ENCODE data around the gene CDK9.

Gene CDK9

DNA sequence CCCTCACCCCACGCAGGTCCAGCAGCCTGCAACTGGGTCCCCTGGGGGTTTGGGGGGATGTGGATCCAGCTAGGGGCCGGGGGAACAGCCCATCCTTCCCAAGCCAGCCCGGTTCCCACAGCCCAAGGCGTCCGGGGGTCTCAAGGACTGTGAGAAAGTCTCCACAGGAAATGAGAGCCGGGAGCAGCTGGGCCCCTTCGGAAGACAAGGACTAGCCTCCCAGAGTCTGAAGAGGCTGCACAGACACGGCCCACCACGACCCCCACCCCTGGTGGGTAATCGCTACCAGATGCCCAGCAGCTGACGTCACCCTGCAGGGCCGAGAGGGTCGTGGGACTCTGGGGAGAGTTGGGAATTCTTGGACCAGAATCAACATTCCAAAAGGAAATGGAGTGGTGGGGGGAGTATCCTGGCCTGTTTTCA, 17.9 kb upstream of the CDK9 start:
- TF ChIP-seq, protein P1, sequence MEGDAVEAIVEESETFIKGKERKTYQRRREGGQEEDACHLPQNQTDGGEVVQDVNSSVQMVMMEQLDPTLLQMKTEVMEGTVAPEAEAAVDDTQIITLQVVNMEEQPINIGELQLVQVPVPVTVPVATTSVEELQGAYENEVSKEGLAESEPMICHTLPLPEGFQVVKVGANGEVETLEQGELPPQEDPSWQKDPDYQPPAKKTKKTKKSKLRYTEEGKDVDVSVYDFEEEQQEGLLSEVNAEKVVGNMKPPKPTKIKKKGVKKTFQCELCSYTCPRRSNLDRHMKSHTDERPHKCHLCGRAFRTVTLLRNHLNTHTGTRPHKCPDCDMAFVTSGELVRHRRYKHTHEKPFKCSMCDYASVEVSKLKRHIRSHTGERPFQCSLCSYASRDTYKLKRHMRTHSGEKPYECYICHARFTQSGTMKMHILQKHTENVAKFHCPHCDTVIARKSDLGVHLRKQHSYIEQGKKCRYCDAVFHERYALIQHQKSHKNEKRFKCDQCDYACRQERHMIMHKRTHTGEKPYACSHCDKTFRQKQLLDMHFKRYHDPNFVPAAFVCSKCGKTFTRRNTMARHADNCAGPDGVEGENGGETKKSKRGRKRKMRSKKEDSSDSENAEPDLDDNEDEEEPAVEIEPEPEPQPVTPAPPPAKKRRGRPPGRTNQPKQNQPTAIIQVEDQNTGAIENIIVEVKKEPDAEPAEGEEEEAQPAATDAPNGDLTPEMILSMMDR (IDR thresholded peaks at IDR 0.05; ENCODE audit: low read depth, low read length), result no peak
- Histone ChIP-seq H3K36me3 (no peaks in the 10 kb centered on the region), H3K9me3 (ENCODE audit: severe bottlenecking) (peaks cover 4% of the 10 kb centered on the region), H3K27ac (0 out of 2 replicates have a peak overlapping the region, but pooled peaks have one; percentile 6), H3K27me3 (ENCODE audit: insufficient read depth, low read depth, severe bottlenecking) (no peaks in the 10 kb centered on the region), H3K4me3 (ENCODE audit: low read depth, low read length) (no peak overlapping the region)
- DNase-seq, result no peak

DNA sequence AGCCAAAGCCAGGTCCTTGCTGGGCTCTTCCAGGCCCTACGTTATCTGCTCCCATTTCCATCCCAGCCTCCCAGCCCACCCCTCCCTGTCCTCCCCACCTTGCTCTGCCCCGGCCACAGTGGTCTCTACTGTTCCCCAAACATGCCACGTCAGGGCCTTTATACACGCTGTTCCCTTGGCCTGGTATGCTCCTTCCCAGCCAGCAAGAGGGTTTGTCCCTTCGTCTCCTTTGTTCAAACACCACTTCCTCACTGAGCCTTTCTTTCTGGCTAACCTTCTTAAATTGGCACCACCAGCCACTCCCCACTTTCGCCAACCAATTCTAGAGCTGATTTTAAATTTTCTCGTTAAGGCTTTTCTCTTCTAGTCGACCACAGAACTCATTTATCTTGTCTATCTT, 17.1 kb upstream of the CDK9 start:
- Histone ChIP-seq H3K4me3 (ENCODE audit: low read depth, low read length) (no peak overlapping the region), H3K27ac (no peak overlapping the region), H3K27me3 (ENCODE audit: insufficient read depth, low read depth, severe bottlenecking) (no peaks in the 10 kb centered on the region), H3K36me3 (no peaks in the 10 kb centered on the region), H3K9me3 (ENCODE audit: severe bottlenecking) (peaks cover 4% of the 10 kb centered on the region)
- TF ChIP-seq, protein P1 (IDR thresholded peaks at IDR 0.05; ENCODE audit: low read depth, low read length), result no peak
- no peak for DNase-seq

GRCh38 chr9:127769101-127769500, 16.7 kb upstream of the CDK9 start:
- Histone ChIP-seq H3K27ac (no peak overlapping the region), H3K9me3 (ENCODE audit: severe bottlenecking) (peaks cover 4% of the 10 kb centered on the region), H3K27me3 (ENCODE audit: insufficient read depth, low read depth, severe bottlenecking) (no peaks in the 10 kb centered on the region), H3K4me3 (ENCODE audit: low read depth, low read length) (no peak overlapping the region), H3K36me3 (no peaks in the 10 kb centered on the region)
- no peak for DNase-seq
- TF ChIP-seq, protein P1 (IDR thresholded peaks at IDR 0.05; ENCODE audit: low read depth, low read length), result no peak

GRCh38 chr9:127769929-127770582, 15.8 kb upstream of the CDK9 start:
- no peaks in the 10 kb centered on the region for H3K36me3 ChIP-seq
- no peak for DNase-seq
- no peak overlapping the region for H3K4me3 ChIP-seq (ENCODE audit: low read depth, low read length)
- peaks cover 4% of the 10 kb centered on the region for H3K9me3 ChIP-seq (ENCODE audit: severe bottlenecking)
- H3K27me3 ChIP-seq (ENCODE audit: insufficient read depth, low read depth, severe bottlenecking), result no peaks in the 10 kb centered on the region
- TF ChIP-seq, protein P1 (IDR thresholded peaks at IDR 0.05; ENCODE audit: low read depth, low read length), result peak; percentile 21; the same call in 1 of the 2 replicates
- no peak overlapping the region for H3K27ac ChIP-seq

DNA sequence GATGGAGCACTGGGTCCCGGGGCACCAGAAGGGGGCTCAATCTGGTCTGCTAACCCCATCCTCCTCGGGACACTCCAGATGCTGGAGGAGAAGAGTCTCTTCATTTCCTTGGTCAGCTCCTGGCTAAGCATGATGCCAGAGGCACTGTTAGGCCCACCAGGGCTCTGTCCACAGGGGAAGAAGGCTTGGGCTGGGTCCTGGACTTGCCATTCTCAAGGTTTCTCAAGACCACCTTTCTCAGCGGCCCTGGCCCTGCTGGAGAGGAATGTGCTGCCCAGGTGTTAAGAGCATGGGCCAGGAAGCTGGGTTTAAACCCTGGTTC, 15.3 kb upstream of the CDK9 start:
- Histone ChIP-seq H3K27me3 (ENCODE audit: insufficient read depth, low read depth, severe bottlenecking) (no peaks in the 10 kb centered on the region), H3K4me3 (ENCODE audit: low read depth, low read length) (peak overlapping the region; percentile 50), H3K9me3 (ENCODE audit: severe bottlenecking) (no peaks in the 10 kb centered on the region), H3K36me3 (no peaks in the 10 kb centered on the region), H3K27ac (no peak overlapping the region)
- TF ChIP-seq, protein P1 (IDR thresholded peaks at IDR 0.05; ENCODE audit: low read depth, low read length), result no peak
- DNase-seq, result no peak
